ENCODE measurements around the gene LRRC8A.
A peak's percentile ranks its signal among the peaks of the same experiment; 100 is the strongest.
"Not testable (repeated sequence)": the region's sequence is repeated elsewhere in the genome, so short reads cannot be mapped to it uniquely, and the experiment has no call there.

The LRRC8A gene

DNA sequence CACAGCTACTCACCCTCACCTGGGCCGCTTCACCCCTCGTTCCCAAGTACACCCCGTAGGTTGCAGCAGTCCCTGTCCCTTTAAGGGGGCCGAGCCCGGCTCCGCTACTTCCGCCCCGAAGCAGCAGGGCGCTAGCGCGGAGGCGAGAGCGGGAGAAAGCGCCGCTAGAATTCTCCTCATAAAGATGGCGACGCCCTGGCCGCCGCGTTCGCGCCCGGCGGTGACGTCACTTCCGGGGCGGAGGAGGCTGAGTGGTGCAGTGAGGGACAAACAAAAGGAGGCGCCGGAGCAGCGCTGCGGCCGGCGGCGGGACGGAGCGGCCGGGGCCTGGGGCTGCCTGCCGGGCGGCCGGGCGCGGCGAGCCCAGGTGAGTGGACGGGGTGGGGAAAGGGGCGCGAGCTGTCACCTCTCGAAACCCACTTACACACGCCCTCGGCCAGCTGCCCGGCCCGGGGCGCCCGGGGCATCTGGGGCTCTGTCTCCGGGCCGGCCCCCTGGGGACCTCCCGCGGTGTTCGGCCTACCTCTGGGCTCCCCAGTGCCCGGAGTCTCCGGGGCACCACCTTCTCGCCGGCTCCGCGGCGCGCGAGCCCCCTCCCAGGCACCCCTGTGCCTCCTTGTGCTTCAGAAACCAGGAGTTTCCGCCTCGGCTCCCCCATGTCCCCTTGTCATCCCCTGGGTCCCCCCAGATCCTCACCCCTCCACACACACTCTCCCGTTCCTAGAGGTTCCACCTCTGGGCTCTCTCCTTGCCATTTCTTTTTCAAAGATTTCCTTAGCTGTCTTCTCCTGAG is at the start of gene LRRC8A, which contains the start of gene KYAT1:
Gene LRRC8A, plus strand, starts transcription at position 250 of the 793 bp plus-strand sequence. CDS start 25,032 bp downstream, outside the sequence.
Gene KYAT1, minus strand, starts transcription at position 67 of the 793 bp plus-strand sequence. CDS start 36,545 bp downstream, outside the sequence.
- peak; percentile 92 for DNase-seq

DNA sequence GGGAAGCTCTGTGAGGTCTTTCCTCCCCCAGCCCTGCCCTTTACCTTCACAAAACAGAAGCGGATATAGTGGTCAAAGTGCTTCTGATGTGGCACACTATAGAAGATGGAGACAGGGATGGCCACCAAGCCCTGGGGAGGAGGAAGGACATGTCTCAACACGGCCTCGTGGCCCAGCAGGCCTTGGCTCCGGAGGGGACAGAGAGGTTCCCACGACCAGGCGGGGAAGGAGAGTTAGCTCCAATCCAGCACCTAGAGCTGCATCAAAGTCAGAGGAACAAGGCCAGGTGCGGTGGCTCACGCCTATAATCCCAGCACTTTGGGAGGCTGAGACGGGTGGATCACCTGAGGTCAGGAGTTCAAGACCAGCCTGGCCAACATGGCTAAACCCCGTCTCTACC is 48.2 kb upstream of the LRRC8A start:
- DNase-seq = no peak

DNA sequence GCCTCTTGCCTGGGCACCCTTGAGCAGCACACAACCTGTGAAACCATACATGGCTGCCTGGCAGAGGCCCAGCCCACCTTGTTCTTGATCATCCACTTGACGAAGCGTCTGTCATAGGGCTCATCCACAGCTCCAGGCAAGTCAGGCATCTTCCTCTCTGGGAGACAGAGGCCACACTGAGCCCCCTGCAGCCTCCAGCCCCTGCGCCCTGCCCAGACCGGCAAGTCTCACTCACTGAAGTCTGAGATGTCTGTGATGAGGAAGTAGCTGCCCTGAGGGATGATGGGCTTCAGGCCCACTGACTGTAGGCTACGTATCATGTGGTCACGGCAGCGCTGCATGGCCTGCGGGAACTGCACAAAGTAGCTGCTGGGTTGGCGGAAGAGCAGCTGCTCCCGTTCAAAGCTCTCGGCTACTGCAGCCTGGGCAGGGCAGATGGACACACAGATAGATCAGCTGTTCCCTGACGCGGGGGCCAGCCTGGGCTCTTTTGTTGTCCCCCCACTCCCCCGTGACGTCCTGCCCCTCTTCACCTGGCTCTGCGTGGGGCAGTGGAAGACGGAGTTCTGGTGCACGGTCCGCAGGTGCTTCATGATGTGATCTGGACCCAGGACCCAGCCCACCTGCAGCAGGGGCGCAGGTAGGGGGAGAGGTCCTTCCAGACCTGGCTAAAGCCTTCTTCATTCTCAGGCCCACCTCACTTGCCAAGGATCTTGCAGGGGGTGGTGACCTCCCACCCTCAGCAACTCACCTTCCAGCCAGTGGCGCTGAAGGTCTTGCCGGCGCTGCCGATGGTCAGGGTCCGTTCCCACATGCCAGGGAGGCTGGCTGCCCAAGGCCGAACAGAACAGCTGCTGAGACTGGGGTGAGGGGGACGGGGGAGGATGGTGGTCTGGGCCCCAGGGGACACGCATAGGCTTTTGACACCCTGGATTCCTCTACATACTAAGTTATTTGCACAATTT is 46.4 kb upstream of the LRRC8A start:
- no peak for DNase-seq

DNA sequence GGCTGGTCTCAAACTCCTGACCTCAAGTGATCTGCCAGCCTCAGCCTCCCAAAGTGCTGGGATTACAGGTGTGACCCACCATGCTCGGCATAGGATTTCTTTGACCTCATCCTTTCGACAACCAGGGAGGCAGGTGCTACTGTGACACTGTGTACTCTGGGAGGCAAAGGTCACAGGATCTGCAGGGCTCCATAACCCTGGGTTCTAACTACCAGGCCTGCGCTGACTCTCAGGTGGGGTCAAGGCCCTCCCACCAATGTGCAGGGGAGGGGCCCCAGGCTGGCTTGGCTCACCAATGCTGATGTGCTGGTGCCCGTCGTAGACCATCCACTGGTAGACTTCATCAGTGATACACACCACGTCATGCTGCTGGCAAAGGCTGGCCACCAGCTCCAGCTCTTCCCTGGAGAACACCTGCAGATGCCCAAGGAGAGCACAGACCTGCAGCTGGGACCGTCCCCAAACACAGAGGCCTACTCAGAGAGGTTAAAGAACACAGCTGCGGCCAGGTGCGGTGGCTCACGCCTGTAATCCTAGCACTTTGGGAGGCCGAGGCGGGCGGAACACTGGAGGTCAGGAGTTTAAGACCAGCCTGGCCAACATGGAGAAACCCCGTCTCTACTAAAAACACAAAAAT is 45.3 kb upstream of the LRRC8A start:
- DNase-seq = no peak

DNA sequence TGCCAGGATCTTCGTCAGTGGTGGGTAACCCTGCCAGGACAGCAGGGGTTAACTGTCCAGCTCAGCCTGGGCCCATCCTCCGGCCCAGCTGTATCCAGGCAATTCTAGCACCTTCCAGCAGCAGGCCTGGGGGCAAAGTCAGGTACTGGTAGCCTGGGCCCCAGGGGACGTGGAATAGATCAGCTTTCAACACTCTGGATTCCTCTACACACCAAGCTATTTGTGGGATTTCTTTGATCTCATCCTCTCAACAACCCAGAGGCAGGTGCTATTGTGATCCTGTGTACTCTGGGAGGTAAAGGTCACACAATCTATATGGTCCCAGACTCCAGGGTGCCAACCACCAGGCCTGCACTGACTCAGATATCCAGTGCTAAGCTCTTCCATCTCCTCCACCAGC is 43.6 kb upstream of the LRRC8A start:
- no peak for DNase-seq

DNA sequence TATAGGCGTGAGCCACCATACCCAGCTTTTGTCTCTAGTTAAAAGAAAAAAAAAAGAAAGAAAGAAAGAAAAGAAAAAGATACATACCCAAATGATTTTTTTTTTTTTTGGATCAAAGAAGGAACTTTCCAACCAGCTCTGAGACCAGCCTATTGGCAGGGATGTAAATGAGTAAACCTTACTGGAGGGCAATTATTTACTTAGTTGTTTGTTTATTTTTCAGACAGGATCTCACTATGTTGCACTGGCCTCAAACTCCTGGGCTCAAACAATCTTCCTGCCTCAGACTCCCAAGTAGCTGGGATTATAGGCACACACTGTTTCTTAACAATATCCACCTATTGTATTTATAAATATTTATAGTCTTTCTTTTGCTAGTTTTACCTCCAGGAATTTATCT is 41.4 kb upstream of the LRRC8A start:
- no peak for DNase-seq

DNA sequence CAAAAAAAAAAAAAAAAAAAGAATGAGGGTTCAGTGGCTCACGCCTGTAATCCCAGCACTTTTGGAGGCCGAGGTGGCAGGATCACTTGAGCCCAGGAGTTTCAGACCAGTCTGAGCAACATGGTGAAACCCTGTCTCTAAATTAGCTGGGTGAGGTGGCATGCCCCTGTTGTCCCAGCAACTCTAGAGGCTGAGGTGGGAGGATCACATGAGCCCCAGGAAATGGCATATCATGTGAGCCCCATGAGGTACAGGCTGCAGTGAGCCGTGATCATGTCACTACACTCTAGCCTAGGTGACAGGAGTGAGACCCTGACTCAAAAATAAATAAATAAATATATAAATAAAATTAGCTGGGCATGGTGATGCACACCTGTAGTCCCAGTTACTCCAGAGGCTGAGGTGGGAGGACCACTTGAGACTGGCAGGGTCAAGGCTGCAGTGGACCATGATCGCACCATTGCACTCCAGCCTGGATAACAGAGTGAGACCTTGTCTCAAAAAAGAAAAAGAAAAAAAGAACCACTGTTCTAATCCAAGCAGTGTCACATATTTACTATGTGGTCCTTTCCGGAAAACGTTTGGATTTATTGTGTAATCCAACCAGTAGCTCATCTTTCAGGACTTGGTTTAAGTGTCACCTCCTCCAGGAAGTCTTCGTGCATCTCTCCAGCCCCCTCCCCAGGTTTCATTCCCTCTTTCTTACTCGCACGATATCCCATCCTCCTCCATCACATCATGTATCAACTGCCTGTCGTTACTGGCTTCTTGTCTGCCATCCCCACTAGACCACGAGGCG is 40.0 kb upstream of the LRRC8A start:
- DNase-seq = no peak

DNA sequence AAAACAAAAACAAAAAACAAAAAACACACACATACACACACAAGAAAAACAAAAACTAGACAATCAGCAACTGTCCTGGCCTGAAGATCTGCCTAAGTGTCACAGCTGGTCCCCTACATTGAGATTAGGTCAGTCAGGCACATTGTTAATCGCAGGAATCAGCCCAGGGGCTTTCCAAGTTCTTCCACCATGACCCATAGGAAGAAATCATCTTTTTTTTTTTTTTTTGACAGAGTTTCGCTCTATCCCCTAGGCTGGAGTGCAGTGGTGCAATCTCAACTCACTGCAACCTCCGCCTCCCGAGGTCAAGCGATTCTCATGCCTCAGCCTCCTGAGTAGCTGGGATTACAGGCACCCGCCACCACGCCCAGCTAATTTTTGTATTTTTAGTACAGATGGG is 38.8 kb upstream of the LRRC8A start:
- DNase-seq = not testable (repeated sequence)

DNA sequence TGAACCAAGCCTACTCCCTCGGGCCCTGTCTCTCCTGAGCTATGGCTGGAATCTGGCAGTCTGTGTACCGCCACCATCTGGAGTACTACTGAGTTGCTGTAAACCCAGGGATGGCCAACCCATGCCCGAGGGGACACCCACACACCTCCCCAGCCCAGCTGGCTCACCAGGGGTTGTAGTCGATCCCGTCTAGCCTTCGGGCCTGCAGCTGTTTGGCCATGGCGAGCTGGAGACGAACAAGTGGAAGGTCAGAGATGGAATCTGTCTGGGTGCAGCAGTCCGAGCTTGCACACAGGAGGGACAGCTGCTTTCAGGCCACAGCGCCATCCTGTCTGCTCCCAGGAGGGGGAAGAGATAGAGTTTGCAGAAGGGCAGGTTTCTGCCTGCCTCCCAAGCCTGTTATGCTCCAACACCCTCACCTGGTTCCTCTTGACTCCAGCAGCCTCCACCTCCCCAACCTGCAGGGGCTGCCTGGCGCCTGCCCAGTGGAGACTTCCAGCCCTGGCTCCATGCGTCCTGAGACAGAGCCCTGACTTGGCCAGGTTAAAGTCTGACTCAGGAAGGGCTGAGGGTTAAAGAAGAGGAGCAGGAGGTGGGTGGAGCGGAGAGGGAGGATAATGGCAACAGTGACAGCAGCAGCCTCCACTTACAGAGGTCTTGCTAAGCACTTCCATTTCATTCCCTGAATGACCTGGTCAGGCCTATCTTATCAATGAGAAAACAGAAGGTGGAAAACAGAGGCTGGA is 36.6 kb upstream of the LRRC8A start:
- peak; percentile 67 for DNase-seq

DNA sequence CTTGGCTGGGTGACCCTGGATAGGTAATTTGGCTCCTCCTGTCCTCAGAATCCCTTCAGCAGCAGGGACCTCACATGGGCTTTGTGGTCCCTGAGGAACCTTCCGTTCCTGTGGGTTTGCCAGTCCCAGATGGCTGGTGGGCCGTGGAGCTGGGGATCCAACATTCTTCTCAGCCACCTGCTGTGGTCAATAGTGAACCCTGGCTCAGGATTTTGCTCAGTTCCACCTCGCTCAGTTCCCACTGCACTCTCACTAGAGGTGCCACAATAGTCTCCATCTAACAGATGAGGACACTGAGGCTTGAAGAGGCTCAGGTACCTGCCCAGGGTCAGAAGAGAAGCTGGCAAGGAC is 35.3 kb upstream of the LRRC8A start:
- no peak for DNase-seq

DNA sequence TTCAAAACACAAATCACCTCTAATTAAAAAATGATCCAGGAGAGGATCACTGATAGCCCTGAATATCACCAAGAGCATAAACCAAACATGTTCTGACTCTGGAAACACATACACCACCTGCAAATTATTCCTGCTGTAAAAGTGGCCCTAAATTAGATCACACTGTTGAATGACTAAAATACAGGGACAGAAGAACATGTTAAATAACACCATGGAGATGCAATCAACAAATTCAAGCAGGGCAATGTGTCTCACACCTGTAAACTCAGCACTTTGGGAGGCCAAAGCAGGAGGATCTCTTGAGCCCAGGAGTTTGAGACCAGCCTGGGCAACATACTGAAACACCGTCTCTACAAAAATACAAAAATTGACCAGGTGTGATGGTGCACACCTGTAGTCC is 34.1 kb upstream of the LRRC8A start:
- no peak for DNase-seq

DNA sequence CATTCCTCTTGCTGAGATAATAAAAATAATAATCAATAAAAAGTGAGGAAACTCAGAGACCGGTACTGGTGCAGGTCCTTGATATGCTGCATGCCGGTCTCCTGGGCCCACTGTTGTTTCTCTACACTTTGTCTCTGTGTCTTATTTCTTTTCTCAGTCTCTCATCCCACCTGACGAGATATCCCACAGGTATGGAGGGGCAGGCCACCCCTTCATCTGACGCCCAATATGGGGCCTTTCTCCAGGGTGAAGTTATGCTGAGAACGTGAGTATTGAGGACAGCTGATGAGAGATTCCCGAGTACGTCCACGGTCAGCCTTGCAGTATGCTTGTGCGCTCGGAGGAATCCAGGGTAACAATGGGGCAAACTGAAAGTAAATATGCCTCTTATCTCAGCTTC is 30.9 kb upstream of the LRRC8A start:
- DNase-seq = not testable (repeated sequence)

DNA sequence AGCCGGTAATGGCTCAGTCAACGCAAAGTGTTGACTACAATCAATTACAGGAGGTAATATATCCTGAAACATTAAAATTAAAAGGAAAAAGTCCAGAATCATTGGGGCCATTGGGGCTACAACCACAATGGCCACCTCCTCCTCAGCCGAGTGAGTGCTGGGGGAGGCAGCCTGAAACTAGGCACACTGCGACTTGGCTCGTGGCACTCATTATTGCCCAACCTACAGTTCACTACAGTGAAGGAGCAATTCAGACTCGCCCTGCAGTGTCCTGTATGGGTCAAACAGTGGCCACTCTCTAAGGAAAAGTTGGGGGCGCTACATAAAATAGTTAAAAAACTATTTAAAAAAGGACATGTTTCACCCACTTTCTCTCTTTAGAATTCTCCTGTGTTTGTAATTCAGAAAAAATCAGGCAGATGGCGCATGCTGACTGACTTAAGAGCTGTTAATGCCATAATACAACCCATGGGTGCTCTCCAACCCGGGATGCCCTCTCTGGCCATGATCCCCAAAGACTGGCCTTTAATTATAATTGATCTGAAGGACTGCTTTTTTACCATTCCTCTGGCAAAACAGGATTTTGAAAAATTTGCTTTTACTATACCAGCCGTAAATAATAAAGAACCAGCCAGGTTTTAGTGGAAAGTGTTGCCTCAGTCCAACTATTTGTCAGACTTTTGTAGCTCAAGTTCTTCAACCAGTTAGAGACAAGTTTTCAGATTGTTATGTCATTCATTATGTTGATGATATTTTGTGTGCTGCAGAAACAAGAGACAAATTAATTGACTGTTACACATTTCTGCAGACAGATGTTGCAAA is 29.9 kb upstream of the LRRC8A start:
- not testable (repeated sequence) for DNase-seq

DNA sequence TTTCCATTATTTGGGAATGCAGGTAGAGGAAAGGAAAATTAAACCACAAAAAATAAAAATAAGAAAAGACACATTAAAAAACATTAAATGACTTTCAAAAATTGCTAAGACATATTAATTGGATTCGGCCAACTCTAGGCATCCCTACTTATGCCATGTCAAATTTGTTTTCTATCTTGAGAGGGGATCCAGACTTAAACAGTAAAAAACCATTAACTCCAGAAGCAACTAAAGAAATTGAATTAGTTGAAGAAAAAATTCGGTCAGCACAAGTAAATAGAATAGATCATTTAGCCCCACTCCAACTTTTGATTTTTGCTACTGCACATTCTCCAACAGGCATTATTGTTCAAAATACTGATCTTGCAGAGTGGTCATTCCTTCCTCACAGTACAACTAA is 29.3 kb upstream of the LRRC8A start:
- DNase-seq = not testable (repeated sequence)

DNA sequence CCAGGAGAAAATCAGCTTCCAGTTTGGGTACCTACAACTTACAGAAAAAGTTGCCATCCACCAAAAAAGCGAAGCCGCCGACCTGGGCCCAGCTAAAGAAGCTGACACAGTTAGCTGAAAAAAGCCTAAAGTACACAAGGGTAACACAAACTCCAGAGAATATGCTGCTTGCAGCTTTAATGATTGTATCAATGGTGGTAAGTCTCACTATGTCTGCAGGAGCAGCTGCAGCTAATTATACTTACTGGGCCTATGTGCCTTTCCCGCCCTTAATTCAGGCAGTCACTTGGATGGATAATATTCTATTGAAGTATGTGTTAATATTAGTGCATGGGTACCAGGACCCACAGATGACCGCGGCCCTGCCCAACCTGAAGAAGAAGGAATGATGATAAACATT is 27.5 kb upstream of the LRRC8A start:
- DNase-seq = not testable (repeated sequence)

DNA sequence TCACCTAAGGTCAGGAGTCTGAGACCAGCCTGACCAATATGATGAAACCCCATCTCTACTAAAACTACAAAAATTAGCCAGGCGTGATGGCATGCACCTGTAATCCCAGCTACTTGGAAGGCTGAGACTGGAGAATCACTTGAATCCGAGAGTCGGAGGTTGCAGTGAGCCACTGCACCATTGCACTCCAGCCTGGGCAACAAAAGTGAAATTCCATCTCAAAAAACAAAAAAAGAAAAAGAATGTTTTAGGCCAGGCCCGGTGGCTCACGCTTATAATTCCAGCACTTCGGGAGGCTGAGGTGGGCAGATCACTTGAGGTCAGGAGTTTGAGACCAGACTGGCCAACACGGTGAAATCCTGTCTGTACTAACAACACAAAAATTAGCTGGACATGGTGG is 23.5 kb upstream of the LRRC8A start:
- DNase-seq = not testable (repeated sequence)

DNA sequence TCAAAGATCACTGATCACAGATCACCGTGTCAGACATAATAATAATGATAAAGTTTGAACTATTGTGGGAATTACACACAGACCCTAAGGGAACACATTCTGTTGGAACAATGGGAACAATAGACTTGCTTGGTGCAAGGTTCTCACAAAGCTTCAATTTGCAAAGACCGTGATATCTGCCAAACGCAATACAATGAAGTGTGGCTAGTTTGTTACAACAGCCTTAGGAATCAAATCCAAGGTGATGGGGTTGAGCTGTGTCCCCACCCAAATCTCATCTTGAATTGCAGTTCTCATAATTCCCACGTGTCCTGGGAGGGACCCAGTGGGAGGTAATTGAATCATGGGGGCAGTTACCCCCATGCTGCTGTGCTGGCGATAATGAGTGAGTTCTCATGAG is 21.0 kb upstream of the LRRC8A start:
- no peak for DNase-seq

DNA sequence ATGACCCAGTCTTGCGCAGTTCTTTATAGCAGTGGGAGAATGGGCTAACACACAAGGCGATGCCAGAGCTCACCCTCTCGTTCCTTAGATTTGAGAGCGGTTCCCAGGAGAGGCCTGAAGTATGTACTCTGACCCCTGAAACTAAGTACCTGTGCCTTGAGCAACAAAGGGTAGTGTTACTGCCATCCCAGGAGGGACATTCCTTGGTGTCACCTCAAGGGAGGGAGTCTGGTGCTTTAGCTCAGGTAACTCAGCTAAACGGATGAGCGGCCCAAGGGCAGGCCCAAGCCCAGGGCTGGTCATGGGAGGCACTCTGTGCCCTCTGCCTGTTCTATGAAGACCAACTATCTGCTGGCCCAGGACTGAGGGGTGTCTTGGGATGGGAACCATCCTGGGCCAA is 20.4 kb upstream of the LRRC8A start:
- no peak for DNase-seq

DNA sequence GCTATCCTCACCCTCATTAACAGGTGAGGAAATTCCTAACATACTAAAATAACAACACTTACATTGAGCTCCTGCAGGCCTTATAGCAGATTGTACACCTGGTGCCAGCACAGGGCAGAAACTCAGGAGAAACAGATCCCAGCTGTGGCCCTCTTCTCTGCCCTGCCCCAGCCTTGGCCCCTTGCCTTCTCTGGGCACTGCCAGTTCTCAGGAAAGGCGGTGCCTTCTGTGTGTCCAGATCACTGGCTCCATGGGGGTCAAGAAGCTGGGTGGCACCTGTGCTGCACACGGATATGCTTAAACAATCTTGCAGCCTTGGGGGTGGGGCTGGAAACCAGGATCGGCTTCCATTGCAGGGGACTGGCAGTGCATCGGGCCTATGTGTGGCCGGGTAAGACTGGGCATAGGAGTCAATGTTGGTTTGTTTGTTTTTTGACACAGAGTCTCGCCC is 19.5 kb upstream of the LRRC8A start:
- DNase-seq = no peak

DNA sequence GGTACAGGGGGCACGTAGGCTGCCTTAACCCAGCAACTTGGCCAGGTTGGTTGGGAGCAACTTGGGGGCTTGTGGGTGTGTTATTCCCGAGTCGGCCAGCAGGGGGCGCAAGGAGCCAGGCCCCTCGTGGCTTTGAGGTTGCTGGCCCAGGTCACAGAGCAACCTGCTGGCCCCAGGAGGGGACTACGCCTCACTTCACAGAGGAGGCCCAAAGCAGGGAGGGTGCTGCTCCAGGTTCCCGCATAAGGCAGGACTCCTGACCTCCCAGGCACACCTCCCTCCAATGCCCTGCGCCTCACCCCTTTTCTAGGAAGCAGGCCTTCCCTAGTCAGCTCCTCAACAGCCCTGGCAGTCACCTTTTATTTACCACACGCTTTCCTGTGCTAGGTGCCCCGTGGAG is 18.3 kb upstream of the LRRC8A start:
- no peak for DNase-seq
